Breast epithelium (tissue), 3 donors: Measurements from ENCODE around the gene CTNND2.

Source experiments
- POLR2A ChIP-seq: fragments of 450-650 bp; IDR thresholded peaks from one replicate; pipeline ENCODE4 v1.6.1; 2016; ENCODE audit warnings: antibody characterized with exemption, mild to moderate bottlenecking, moderate library complexity
- POLR2AphosphoS5 ChIP-seq, 3 donors: sonication (generic); formaldehyde crosslinking; IDR thresholded peaks; one replicate each; pipeline ENCODE4 v1.6.1; 2017; ENCODE audit warnings: antibody characterized with exemption in 3 of 3
- TF ChIP-seq, protein P1 (sequence below), 3 donors: fragments of 450-650 bp; IDR thresholded peaks; one replicate each; pipeline ENCODE4 v1.5.1; 2016 to 2017; ENCODE audit warnings: antibody characterized with exemption in 3 of 3, mild to moderate bottlenecking in 3 of 3, moderate library complexity in 3 of 3

DNA sequence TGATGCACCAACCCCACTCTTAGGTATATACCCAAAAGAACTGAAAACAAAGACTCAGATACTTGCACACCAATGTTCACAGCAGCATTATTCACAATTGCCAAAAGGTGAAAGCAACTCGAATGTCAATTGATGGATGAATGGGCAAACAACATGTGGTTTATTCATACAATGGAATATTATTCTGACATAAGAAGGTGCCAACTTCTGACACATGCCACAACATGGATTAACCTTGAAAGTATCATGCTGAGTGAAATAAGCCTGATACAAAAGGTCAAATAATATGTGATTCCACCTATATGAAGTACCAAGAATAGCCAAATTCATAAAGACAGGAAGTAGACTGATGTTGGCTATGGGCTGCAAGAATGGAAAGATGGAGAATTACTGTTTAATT lies 35.0 kb downstream of the CTNND2 start:
- TF ChIP-seq, protein P1, sequence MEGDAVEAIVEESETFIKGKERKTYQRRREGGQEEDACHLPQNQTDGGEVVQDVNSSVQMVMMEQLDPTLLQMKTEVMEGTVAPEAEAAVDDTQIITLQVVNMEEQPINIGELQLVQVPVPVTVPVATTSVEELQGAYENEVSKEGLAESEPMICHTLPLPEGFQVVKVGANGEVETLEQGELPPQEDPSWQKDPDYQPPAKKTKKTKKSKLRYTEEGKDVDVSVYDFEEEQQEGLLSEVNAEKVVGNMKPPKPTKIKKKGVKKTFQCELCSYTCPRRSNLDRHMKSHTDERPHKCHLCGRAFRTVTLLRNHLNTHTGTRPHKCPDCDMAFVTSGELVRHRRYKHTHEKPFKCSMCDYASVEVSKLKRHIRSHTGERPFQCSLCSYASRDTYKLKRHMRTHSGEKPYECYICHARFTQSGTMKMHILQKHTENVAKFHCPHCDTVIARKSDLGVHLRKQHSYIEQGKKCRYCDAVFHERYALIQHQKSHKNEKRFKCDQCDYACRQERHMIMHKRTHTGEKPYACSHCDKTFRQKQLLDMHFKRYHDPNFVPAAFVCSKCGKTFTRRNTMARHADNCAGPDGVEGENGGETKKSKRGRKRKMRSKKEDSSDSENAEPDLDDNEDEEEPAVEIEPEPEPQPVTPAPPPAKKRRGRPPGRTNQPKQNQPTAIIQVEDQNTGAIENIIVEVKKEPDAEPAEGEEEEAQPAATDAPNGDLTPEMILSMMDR (IDR thresholded peaks at IDR 0.05) = no peak
- TF ChIP-seq POLR2A = no peak
- no peak for TF ChIP-seq POLR2AphosphoS5 (IDR thresholded peaks at IDR 0.05)
